HS-5 (cell line): ENCODE data around the gene ADGRF1.
"Not testable (repeated sequence)": the region's sequence is repeated elsewhere in the genome, so short reads cannot be mapped to it uniquely, and the experiment has no call there.

Experiments
- DNase-seq: peaks from one replicate; pipeline ENCODE4 v3.0.0-alpha.2; 2012; ENCODE audit warnings: low read depth

ADGRF1 gene

GRCh38 chr6:47022191-47022590, 19.9 kb downstream of the ADGRF1 start:
- DNase-seq, result no peak

DNA sequence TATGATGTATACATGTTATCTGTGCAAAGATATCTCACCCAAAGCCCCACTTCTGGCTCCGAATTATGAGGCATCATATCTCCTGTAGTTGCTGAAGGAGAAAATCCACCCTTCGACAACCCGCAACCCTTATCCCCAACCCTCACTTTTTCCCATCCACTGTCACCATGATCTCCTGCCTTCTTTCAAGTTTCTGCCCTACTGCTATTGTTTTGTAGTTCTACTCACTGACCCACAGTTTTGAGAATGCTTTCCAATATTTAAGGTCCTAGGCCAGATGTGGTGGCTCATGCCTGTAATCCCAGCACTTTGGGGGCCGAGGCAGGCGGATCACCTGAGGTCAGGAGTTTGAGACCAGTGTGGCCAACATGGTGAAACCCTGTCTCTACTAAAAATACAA, 22.2 kb downstream of the ADGRF1 start:
- no peak for DNase-seq

GRCh38 chr6:47016909-47017308, 25.2 kb downstream of the ADGRF1 start:
- DNase-seq, result no peak

- no peak for DNase-seq
Observed at GRCh38 chr6:47016261-47016660, 25.9 kb downstream of the ADGRF1 start.

DNA sequence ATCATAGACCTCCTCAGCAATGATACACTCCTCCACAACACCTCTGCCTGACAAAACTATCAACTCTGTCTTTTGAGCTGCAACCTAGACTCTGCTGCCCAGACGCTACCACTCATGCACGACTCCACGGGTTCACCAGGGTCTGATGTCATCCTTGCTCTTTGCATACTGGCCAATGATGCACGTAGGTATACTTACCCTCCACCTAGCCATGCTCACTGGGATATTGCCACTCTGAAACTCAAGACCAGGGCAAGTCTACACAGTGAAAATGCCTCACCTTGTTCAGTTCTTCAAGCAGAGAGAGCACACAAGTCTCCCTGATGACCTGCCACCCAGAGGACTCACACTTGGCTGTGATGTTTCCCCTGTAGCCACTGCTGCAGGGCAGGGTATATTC, 27.7 kb downstream of the ADGRF1 start:
- no peak for DNase-seq

GRCh38 chr6:47009583-47009982, 32.5 kb downstream of the ADGRF1 start:
- DNase-seq, result no peak

DNA sequence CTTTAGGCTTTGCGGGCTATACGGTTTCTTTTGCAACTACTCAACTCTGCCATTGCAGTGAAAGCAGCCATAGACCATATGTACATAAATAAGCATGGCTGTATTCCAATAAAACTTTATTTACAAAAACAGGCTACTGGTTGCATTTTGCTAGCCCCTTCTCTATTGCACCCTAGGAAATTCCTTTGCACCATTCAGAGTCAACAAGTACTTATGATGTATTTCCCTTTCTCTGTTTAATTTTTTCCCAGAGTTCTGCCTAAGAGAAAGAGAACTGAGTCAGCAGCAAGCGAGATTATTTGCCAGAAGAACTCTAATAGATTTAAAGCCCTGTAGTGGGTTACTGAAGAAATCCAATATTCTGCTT, 33.8 kb downstream of the ADGRF1 start:
- no peak for DNase-seq

- DNase-seq, result no peak
Observed at GRCh38 chr6:47007657-47008396, 34.3 kb downstream of the ADGRF1 start.

DNA sequence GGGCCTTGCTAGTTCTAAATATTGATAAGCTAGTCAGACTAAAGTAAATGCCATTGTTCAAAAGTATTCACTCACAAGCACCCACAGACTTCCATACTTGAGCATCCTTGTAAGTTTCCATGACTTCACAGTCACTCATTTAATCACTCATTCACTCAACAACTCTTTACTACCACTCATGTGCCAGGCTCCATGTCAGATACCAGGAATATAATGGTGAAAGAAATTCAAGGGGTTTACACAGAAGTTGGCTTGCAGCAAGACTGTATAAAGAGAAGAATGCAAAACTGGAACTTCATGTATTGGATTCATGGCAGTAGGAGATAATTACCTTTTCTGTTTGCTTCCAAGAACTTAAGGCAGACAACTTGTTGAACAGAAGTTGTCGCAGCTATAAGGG, 36.6 kb downstream of the ADGRF1 start:
- DNase-seq, result no peak

DNA sequence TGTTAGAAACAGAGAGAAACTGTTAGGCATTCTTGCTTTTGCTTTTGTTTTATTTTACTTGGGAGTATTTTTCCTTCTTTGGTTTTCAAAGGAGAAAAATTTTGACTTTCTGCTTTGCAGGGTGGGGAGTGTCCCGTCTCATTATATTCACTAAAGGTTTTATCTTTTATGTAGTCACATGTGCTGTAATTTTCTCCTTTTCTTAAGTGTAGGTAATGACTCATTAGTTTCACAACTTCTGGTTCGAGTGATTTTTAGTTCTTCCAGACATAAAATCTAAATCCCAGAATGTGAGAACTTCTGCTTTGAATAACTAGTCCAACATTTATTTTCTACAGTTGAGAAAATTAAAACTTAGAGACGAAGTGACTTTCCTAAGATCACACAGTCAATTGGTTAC, 37.7 kb downstream of the ADGRF1 start:
- DNase-seq, result no peak

DNA sequence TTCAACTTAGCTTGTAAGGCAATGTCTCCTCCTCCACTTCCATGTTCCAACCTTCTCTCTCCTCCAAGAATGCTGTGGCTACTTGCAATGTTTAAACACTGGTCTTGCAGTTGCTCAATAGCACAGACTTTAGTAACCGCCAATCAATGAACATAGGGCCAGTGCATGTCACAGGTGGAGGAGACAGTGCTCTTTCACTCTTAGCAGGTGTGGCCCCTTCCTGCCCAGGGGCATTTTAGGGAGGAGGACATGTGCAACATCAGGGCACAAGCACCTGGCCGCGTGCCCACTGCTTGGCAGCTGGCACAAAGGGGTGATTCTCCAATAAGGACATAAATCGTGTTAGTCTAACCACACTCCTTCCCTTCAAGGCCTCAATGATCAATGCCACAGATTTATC, 41.3 kb downstream of the ADGRF1 start:
- no peak for DNase-seq

- DNase-seq, result no peak
Observed at GRCh38 chr6:46998436-46999017, 43.6 kb downstream of the ADGRF1 start.

- DNase-seq, result no peak
Observed at GRCh38 chr6:46997646-46998045, 44.5 kb downstream of the ADGRF1 start.

- no peak for DNase-seq
Observed at GRCh38 chr6:46996860-46997641, 45.1 kb downstream of the ADGRF1 start.

- DNase-seq, result no peak
Observed at GRCh38 chr6:46994933-46995332, 47.2 kb downstream of the ADGRF1 start.

DNA sequence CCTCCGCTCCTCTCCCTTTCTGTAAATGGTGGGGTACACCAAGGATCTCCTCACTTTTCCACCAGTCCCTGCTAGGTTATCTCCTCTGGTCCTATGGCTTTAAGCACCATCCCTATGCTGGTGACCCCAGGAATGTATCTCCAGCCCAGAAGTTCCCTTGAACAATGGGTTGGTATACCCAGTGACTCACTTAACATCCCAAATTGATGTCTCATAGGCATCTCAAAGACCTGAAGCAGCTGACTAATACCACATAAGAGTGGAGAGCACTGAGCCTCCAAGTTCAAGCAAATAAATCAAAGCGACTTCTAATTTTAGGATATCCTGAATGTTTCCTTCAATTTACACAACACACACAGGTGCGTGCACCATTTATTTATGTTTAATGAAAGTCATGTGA, 48.3 kb downstream of the ADGRF1 start:
- DNase-seq, result peak; percentile 88

GRCh38 chr6:46992391-46992790, 49.7 kb downstream of the ADGRF1 start:
- DNase-seq, result not testable (repeated sequence)

DNA sequence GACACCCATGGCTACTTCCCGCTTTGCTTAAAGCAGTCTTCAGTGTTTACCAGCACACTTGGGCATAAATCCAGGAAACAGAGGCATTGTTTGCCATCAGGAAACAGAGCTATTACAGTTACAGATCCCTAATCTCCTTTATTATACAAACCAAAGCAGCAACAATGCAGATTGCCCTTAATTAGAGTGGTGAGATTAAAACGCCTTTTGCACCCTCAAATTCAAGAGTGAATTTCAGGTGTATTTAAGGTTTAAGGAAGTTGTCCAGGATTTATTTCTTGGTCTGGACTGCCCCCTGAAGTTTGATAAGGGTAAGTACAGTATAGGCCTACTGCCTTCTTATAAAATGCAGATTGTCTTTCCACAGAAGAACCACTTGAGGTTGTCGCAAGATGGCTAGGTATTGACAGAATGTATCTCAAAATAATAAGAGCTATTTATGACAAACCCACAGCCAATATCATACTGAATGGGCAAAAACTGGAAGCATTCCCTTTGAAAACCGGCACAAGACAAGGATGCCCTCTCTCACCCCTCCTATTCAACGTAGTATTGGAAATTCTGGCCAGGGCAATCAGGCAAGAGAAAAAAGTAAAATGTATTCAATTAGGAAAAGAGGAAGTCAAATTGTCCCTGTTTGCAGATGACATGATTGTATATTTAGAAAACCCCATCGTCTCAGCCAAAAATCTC, 51.2 kb downstream of the ADGRF1 start:
- peak; percentile 24 for DNase-seq

DNA sequence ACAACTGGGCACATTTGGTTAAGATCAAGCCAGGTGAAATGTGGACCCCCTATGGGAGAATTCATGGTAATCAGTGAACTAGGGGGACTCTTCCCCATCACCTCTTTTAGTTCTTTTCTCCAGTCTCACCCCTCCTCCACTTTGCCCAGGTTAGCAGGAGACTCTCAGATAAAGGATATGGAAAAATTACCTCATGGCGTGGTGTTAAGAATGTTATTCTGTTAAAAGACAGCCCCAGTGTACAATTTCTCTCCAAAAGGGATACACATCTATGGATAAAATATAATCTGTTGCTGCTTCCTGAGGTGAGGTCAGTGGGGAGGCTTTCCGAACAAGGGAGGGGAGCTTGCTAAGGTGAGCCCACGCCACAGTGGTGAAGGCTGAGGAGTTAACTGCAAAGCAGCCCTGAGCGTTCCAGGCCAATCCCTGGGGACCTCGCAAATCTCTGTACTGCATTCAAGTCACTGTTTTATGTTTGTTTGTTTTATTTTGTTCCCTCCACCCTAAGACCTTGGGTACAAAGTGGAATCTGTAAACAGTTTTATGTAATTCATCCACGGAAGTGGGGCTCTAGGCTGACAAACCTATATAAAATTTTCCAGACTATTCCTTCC, 52.0 kb downstream of the ADGRF1 start:
- no peak for DNase-seq

DNA sequence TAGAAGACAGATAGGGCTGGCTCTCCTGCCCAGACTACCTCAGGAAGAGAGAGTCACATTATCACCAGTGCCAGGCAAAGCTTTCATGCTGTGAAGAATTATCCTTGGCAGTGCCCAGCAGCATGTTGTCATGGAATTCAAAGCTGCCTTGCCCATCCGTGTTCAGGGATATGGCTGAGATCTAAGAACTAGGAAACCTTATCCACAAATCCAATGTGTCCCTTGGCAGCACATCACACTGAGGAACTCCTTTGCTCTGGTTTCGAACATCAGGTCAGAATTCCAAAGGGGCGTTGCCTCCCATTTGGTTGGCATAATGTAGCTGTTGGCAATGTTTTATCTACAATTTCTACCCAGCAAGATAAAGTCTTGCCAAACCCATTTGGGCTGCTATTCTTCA, 52.7 kb downstream of the ADGRF1 start:
- DNase-seq, result no peak

DNA sequence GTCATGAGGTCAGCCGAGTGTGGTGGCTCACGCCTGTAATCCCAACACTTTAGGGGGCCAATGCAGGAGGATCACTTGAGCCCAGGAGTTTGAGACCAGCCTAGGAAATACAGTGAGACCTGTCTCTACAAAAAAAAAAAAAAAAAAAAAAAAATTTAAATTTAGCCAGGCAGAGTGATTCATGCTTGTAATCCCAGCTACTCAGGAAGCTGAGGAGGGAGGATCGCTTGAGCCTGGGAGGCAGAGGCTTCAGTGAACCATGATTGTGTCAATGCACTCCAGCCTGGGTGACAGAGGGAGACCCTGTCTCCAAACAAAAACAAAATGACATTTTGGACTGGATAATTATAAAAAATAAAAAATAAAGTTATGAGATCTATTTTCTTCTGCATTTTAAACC, 56.2 kb downstream of the ADGRF1 start:
- DNase-seq, result peak; percentile 18

DNA sequence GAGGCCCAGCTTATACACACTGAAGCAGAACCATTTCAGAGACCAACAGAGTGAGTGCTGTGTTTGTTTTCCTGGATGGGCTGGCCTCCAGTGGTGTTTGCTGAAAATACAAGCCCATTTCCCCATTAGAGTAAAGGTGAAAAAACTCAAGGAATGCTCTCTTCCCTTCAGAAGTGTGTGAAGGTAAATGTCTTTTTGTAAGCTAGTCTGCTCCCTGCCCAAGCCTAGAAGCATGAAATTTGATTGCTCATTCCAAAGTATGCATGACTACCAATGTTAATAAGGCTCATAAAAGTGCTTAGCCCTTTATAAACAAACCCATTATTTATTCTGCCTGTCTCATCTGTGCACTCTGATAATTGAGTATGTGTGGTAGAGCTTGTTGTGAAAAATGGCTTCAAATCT, 59.1 kb downstream of the ADGRF1 start:
- DNase-seq, result peak; percentile 13
